ENCODE measurements around the gene BACE2. TPM values are rescaled to one million over a fixed set of nuclear protein-coding genes. Genes with fewer than 3 reads are reported as not detected.

BACE2 gene
- total RNA-seq = 8.1 and 17.5 TPM in 2 replicates
- polyA plus RNA-seq = 8.8 and 10.4 TPM in 2 replicates

- peak; percentile 50 for TF ChIP-seq CTCF (IDR thresholded peaks at IDR 0.05; ENCODE audit: low read depth, low read length)
- no peaks in the 10 kb centered on the region for H3K9me3 ChIP-seq (ENCODE audit: low read depth)
- peaks cover 56% of the 10 kb centered on the region for H3K27me3 ChIP-seq
- no peaks in the 10 kb centered on the region for H3K36me3 ChIP-seq
- no peaks in the 10 kb centered on the region for H3K4me1 ChIP-seq (ENCODE audit: low read depth)
- DNase-seq (ENCODE audit: low read depth in 1 of 2, low spot score in 1 of 2) = peak; percentile 76 to 88
- peak within 1 kb of the TSS; percentile 58 for H3K4me3 ChIP-seq
- no peak within 1 kb of the TSS for H3K27ac ChIP-seq
These were observed at the start of gene BACE2 for GRCh38 chr21:41167348-41168342. TSS of gene BACE2 (plus strand) at chr21:41168160. CDS start at chr21:41168264, 104 bp downstream.

GRCh38 chr21:41119901-41120300 is 48.1 kb upstream of the BACE2 start:
- Histone ChIP-seq H3K4me1 (ENCODE audit: low read depth) (no peaks in the 10 kb centered on the region), H3K9me3 (ENCODE audit: low read depth) (no peaks in the 10 kb centered on the region), H3K27me3 (no peaks in the 10 kb centered on the region), H3K27ac (no peak overlapping the region), H3K36me3 (no peaks in the 10 kb centered on the region), H3K4me3 (no peak overlapping the region)
- no peak for TF ChIP-seq CTCF (IDR thresholded peaks at IDR 0.05; ENCODE audit: low read depth, low read length)
- no peak for DNase-seq (ENCODE audit: low read depth in 1 of 2, low spot score in 1 of 2)

GRCh38 chr21:41120997-41121396 is 47.0 kb upstream of the BACE2 start:
- no peaks in the 10 kb centered on the region for H3K27me3 ChIP-seq
- DNase-seq (ENCODE audit: low read depth in 1 of 2, low spot score in 1 of 2) = no peak

GRCh38 chr21:41121785-41122415 is 46.1 kb upstream of the BACE2 start:
- H3K36me3 ChIP-seq = no peaks in the 10 kb centered on the region
- H3K27me3 ChIP-seq = no peaks in the 10 kb centered on the region
- no peaks in the 10 kb centered on the region for H3K9me3 ChIP-seq (ENCODE audit: low read depth)
- H3K4me3 ChIP-seq = no peak overlapping the region
- no peaks in the 10 kb centered on the region for H3K4me1 ChIP-seq (ENCODE audit: low read depth)
- peak; percentile 85 to 86 for DNase-seq (ENCODE audit: low read depth in 1 of 2, low spot score in 1 of 2)
- TF ChIP-seq CTCF (IDR thresholded peaks at IDR 0.05; ENCODE audit: low read depth, low read length) = peak; percentile 99
- H3K27ac ChIP-seq = no peak overlapping the region

More at GRCh38 chr21:41120997-41121396, 47.0 kb upstream of the BACE2 start:
- Histone ChIP-seq H3K4me3 (no peak overlapping the region), H3K4me1 (ENCODE audit: low read depth) (no peaks in the 10 kb centered on the region), H3K9me3 (ENCODE audit: low read depth) (no peaks in the 10 kb centered on the region), H3K27ac (no peak overlapping the region), H3K36me3 (no peaks in the 10 kb centered on the region)
- TF ChIP-seq CTCF (IDR thresholded peaks at IDR 0.05; ENCODE audit: low read depth, low read length) = no peak

- H3K4me3 ChIP-seq = no peak overlapping the region
- no peaks in the 10 kb centered on the region for H3K4me1 ChIP-seq (ENCODE audit: low read depth)
- no peak for TF ChIP-seq CTCF (IDR thresholded peaks at IDR 0.05; ENCODE audit: low read depth, low read length)
- H3K9me3 ChIP-seq (ENCODE audit: low read depth) = no peaks in the 10 kb centered on the region
- H3K36me3 ChIP-seq = no peaks in the 10 kb centered on the region
- H3K27ac ChIP-seq = no peak overlapping the region
- no peaks in the 10 kb centered on the region for H3K27me3 ChIP-seq
- DNase-seq (ENCODE audit: low read depth in 1 of 2, low spot score in 1 of 2) = no peak
These were observed 43.2 kb upstream of the BACE2 start for GRCh38 chr21:41124641-41125201.
